SK-N-SH treated with all-trans-retinoic acid at 6 μM for 48 hours (cell line): Measurements from ENCODE around the gene RAD54L2.

Experiments
- ATAC-seq: fragments of 200-7000 bp; cut with Tn5 transposase; 3 replicates; pipeline ENCODE4 v1.9.1; 2020; ENCODE audit warnings: mild to moderate bottlenecking, moderate library complexity
- ARNTL ChIP-seq: fragments of 450-650 bp; formaldehyde crosslinking; IDR thresholded peaks from 2 replicates; pipeline ENCODE4 v1.5.0; 2020; ENCODE audit warnings: low read depth, mild to moderate bottlenecking, moderate library complexity, borderline replicate concordance
- CREB5 ChIP-seq: fragments of 250-450 bp; sonication (Bioruptor Pico); IDR thresholded peaks from 2 replicates; pipeline ENCODE4 v1.5.1; 2020; ENCODE audit warnings: low read depth, mild to moderate bottlenecking, moderate library complexity
- CSDC2 ChIP-seq: fragments of 250-450 bp; sonication (Bioruptor Pico); IDR thresholded peaks from 2 replicates; pipeline ENCODE4 v1.5.0; 2020; ENCODE audit warnings: mild to moderate bottlenecking, moderate library complexity
- GLIS3 ChIP-seq: fragments of 250-450 bp; sonication (Bioruptor Pico); IDR thresholded peaks from 2 replicates; pipeline ENCODE4 v1.5.0; 2020; ENCODE audit warnings: mild to moderate bottlenecking, moderate library complexity
- OSR1 ChIP-seq: fragments of 250-450 bp; sonication (Bioruptor Pico); IDR thresholded peaks from 2 replicates; pipeline ENCODE4 v1.8.0; 2022; ENCODE audit warnings: moderate library complexity, mild to moderate bottlenecking, inconsistent platforms
- PATZ1 ChIP-seq: fragments of 250-450 bp; sonication (Bioruptor Pico); IDR thresholded peaks from 2 replicates; pipeline ENCODE4 v1.8.0; 2020; ENCODE audit warnings: mild to moderate bottlenecking, moderate library complexity, borderline replicate concordance
- POU6F1 ChIP-seq: fragments of 250-450 bp; sonication (Bioruptor Pico); IDR thresholded peaks from 2 replicates; pipeline ENCODE4 v1.8.0; 2021; ENCODE audit warnings: low read depth, mild to moderate bottlenecking, moderate library complexity, borderline replicate concordance
- PPARA ChIP-seq: fragments of 250-450 bp; sonication (Bioruptor Pico); IDR thresholded peaks from 2 replicates; pipeline ENCODE4 v1.5.0; 2020; ENCODE audit warnings: mild to moderate bottlenecking, borderline replicate concordance
- SNAI2 ChIP-seq: fragments of 250-450 bp; sonication (Bioruptor Pico); IDR thresholded peaks from 2 replicates; pipeline ENCODE4 v1.5.0; 2020; ENCODE audit warnings: mild to moderate bottlenecking, moderate library complexity
- TCF4 ChIP-seq: fragments of 250-450 bp; sonication (Bioruptor Pico); IDR thresholded peaks from 2 replicates; pipeline ENCODE4 v1.8.0; 2021; ENCODE audit warnings: mild to moderate bottlenecking, moderate library complexity, borderline replicate concordance
- TOX ChIP-seq: fragments of 250-450 bp; sonication (Bioruptor Pico); IDR thresholded peaks from 2 replicates; pipeline ENCODE4 v1.8.0; 2021; ENCODE audit warnings: mild to moderate bottlenecking, moderate library complexity, borderline replicate concordance
- TSHZ2 ChIP-seq: fragments of 250-450 bp; sonication (Bioruptor Pico); IDR thresholded peaks from 2 replicates; pipeline ENCODE4 v1.5.0; 2020; ENCODE audit warnings: mild to moderate bottlenecking, moderate library complexity
- ZFP3 ChIP-seq: fragments of 250-450 bp; sonication (Bioruptor Pico); IDR thresholded peaks from 2 replicates; pipeline ENCODE4 v1.5.0; 2020; ENCODE audit warnings: mild to moderate bottlenecking, moderate library complexity
- ZFP30 ChIP-seq: fragments of 450-650 bp; formaldehyde crosslinking; IDR thresholded peaks from 2 replicates; pipeline ENCODE4 v1.5.0; 2022; ENCODE audit warnings: mild to moderate bottlenecking, moderate library complexity
- ZNF565 ChIP-seq: fragments of 450-650 bp; formaldehyde crosslinking; conservative IDR thresholded peaks from 2 replicates; pipeline ENCODE4 v1.5.0; 2020; ENCODE audit warnings: low read depth, mild to moderate bottlenecking, moderate library complexity
- ZNF70 ChIP-seq: fragments of 450-650 bp; formaldehyde crosslinking; IDR thresholded peaks from 2 replicates; pipeline ENCODE4 v1.5.0; 2020; ENCODE audit warnings: mild to moderate bottlenecking, moderate library complexity
- ZNF8 ChIP-seq: fragments of 450-650 bp; formaldehyde crosslinking; IDR thresholded peaks from 2 replicates; pipeline ENCODE4 v1.5.0; 2020; ENCODE audit warnings: mild to moderate bottlenecking, moderate library complexity

The RAD54L2 gene

GRCh38 chr3:51538459-51539290 is at the start of gene RAD54L2:
TSS of gene RAD54L2 (plus strand) at chr3:51538719. CDS start at chr3:51590421, 51,702 bp downstream.
- no peak for TF ChIP-seq ZNF565
- TF ChIP-seq ZNF70: no peak
- TF ChIP-seq ARNTL (CRISPR knock-in tag): no peak
- no peak for TF ChIP-seq PPARA
- TF ChIP-seq ZFP3 (CRISPR knock-in tag): 0 out of 2 replicates have a peak, but pooled peaks have one; percentile 55
- no peak for TF ChIP-seq POU6F1
- 0 out of 2 replicates have a peak, but pooled peaks have one; percentile 39 for TF ChIP-seq CSDC2 (CRISPR knock-in tag)
- TF ChIP-seq CREB5 (CRISPR knock-in tag): no peak
- TF ChIP-seq TCF4 (CRISPR knock-in tag): no peak
- TF ChIP-seq TSHZ2 (CRISPR knock-in tag): peak; percentile 57; the same call in 1 of the 2 replicates
- no peak for TF ChIP-seq SNAI2 (CRISPR knock-in tag)
- no peak for TF ChIP-seq ZFP30 (CRISPR knock-in tag)
- ATAC-seq: peak; percentile 94

- ATAC-seq: peak; percentile 84
- TF ChIP-seq ZNF565: no peak
- TF ChIP-seq PATZ1 (CRISPR knock-in tag): no peak
These were observed 39.4 kb upstream of the RAD54L2 start for GRCh38 chr3:51498876-51499738.

- TF ChIP-seq ARNTL (CRISPR knock-in tag) (no peak), ZNF8 (CRISPR knock-in tag) (no peak), GLIS3 (CRISPR knock-in tag) (no peak), TOX (CRISPR knock-in tag) (no peak), POU6F1 (no peak), ZFP3 (CRISPR knock-in tag) (no peak), TCF4 (CRISPR knock-in tag) (no peak), OSR1 (CRISPR knock-in tag) (no peak), CREB5 (CRISPR knock-in tag) (no peak)
- no peak for ATAC-seq
These were observed 37.8 kb upstream of the RAD54L2 start for GRCh38 chr3:51500632-51501131.
